A673 (cell line): ENCODE results near the gene ANKRD55. TPM values are rescaled to one million over a fixed set of nuclear protein-coding genes. Genes with fewer than 3 reads are reported as not detected.

Experiments used
- BruUV-seq: library from RNA; stranded (reverse); fragments of 400-500 nt; replicated peaks from 2 replicates; lab custom pipeline; 2021; lab: Mats Ljungman, UMichigan
- CTCF ChIA-PET: fragments of 300-600 bp; sonication (Branson Sonifier 250); formaldehyde crosslinking; loops from one replicate; lab custom pipeline; 2022; ENCODE audit warnings: antibody characterized with exemption; lab: Charles Lee
- POLR2A ChIA-PET: fragments of 300-600 bp; sonication (Branson Sonifier 250); formaldehyde crosslinking; loops from one replicate; lab custom pipeline; 2022; ENCODE audit warnings: antibody characterized with exemption; ENCODE audit not compliant: low non-redundant PET; lab: Charles Lee
- DNase-seq: peaks from one replicate; pipeline ENCODE4 v3.0.0-alpha.2; 2015; ENCODE audit warnings: low spot score
- H3K27ac ChIP-seq: fragments of 200-600 bp; sonication (generic); 2 replicates; pipeline ENCODE4 v1.5.1; 2016; ENCODE audit warnings: mixed run types, low read depth, mild to moderate bottlenecking, mixed read lengths, antibody characterized with exemption, low read length; ENCODE audit not compliant: poor library complexity, severe bottlenecking
- H3K27me3 ChIP-seq: fragments of 200-600 bp; sonication (generic); replicated peaks from 2 replicates; pipeline ENCODE4 v1.6.1; 2017; ENCODE audit warnings: mixed run types, low read depth, mild to moderate bottlenecking, mixed read lengths, antibody characterized with exemption, low read length; ENCODE audit not compliant: insufficient read depth, poor library complexity
- H3K36me3 ChIP-seq: fragments of 200-600 bp; sonication (generic); 2 replicates; pipeline ENCODE4 v1.6.1; 2016; ENCODE audit warnings: mixed run types, mild to moderate bottlenecking, mixed read lengths, antibody characterized with exemption, low read length; ENCODE audit not compliant: insufficient read depth, poor library complexity, severe bottlenecking
- H3K4me1 ChIP-seq: fragments of 200-600 bp; sonication (generic); 2 replicates; pipeline ENCODE4 v1.6.1; 2017; ENCODE audit warnings: mixed run types, mild to moderate bottlenecking, mixed read lengths, antibody characterized with exemption, low read length; ENCODE audit not compliant: insufficient read depth, poor library complexity, severe bottlenecking
- H3K4me3 ChIP-seq: fragments of 200-600 bp; sonication (generic); 2 replicates; pipeline ENCODE4 v1.5.1; 2016; ENCODE audit warnings: low read depth, mixed run types, mild to moderate bottlenecking, mixed read lengths, low read length; ENCODE audit not compliant: poor library complexity, severe bottlenecking
- H3K9me3 ChIP-seq: fragments of 200-600 bp; sonication (generic); 2 replicates; pipeline ENCODE4 v1.6.1; 2016; ENCODE audit warnings: mixed run types, low read depth, mild to moderate bottlenecking, mixed read lengths, antibody characterized with exemption, low read length; ENCODE audit not compliant: poor library complexity, severe bottlenecking
- CTCF ChIP-seq: fragments of 300-800, 200-600 bp; sonication (generic); conservative IDR thresholded peaks from 2 replicates; pipeline ENCODE4 v1.5.1; 2017; ENCODE audit warnings: low read depth, mild to moderate bottlenecking, antibody characterized with exemption, low read length, moderate library complexity, mixed read lengths
- EZH2 ChIP-seq: fragments of 200-600 bp; sonication (generic); IDR thresholded peaks from 2 replicates; pipeline ENCODE4 v1.6.1; 2017; ENCODE audit warnings: borderline replicate concordance, low read depth, mild to moderate bottlenecking, mixed read lengths, antibody characterized with exemption, low read length; ENCODE audit not compliant: poor library complexity, severe bottlenecking
- intact Hi-C: fragments of 100-400 bp; cut with micrococcal nuclease; formaldehyde crosslinking; loops from one replicate; pipeline ENCODE4 v1.10.0; 2022; ENCODE audit not compliant: unreplicated experiment
- total RNA-seq: library from RNA; stranded (reverse); gene quantifications from 2 replicates; pipeline ENCODE4 v1.2.3, GENCODE V29; 2021

ANKRD55 gene
- total RNA-seq, 1 experiment from 2014 or later = not detected

- ChIA-PET CTCF (interaction anchor here (0.6 kb wide), 1 partner anchor 27 kb away, joined by 8 read pairs; no protein-coding TSS in a partner anchor), POLR2A (no interaction called here)
- Histone ChIP-seq H3K27me3 (no peaks in the 10 kb centered on the region), H3K36me3 (no peaks in the 10 kb centered on the region), H3K4me1 (peaks cover 7% of the 10 kb centered on the region), H3K4me3 (no peak overlapping the region), H3K9me3 (no peaks in the 10 kb centered on the region), H3K27ac (no peak overlapping the region)
- intact Hi-C loops = no loop called here
- BruUV-seq = no TSS peak
- TF ChIP-seq CTCF (no peak), EZH2 (no peak)
- DNase-seq = no peak
Observed at GRCh38 chr5:56101180-56101579, 131.9 kb downstream of the ANKRD55 start.

GRCh38 chr5:56100439-56101176, 132.5 kb downstream of the ANKRD55 start:
- no TSS peak for BruUV-seq
- Histone ChIP-seq H3K27ac (no peak overlapping the region), H3K4me3 (no peak overlapping the region), H3K27me3 (no peaks in the 10 kb centered on the region), H3K4me1 (peaks cover 7% of the 10 kb centered on the region), H3K9me3 (no peaks in the 10 kb centered on the region), H3K36me3 (no peaks in the 10 kb centered on the region)
- intact Hi-C loops = no loop called here
- ChIA-PET CTCF (interaction anchor here (0.5 to 0.6 kb wide), 2 partner anchors 14 to 26 kb away, joined by 8 to 9 read pairs; no protein-coding TSS in a partner anchor), POLR2A (no interaction called here)
- DNase-seq = no peak
- TF ChIP-seq CTCF (no peak), EZH2 (no peak)

- Histone ChIP-seq H3K4me3 (no peak overlapping the region), H3K9me3 (no peaks in the 10 kb centered on the region), H3K27ac (no peak overlapping the region), H3K27me3 (no peaks in the 10 kb centered on the region), H3K4me1 (peaks cover 7% of the 10 kb centered on the region), H3K36me3 (no peaks in the 10 kb centered on the region)
- DNase-seq = no peak
- intact Hi-C loops = no loop called here
- TF ChIP-seq EZH2 (no peak), CTCF (no peak)
- ChIA-PET CTCF (no interaction called here), POLR2A (no interaction called here)
- no TSS peak for BruUV-seq
Observed at GRCh38 chr5:56099346-56099745, 133.8 kb downstream of the ANKRD55 start.
